Osteocyte (in vitro differentiated cells): Measurements from ENCODE around the gene OR52H1. TPM values are rescaled to one million over a fixed set of nuclear protein-coding genes. Genes with fewer than 3 reads are reported as not detected.

ENCODE experiments used
- DNase-seq: peaks from one replicate; pipeline ENCODE4 v3.0.0; 2021; ENCODE audit warnings: mixed read lengths; ENCODE audit not compliant: unreplicated experiment; ENCODE audit errors: extremely low spot score
- H3K27ac Mint-ChIP-seq: one replicate; pipeline ENCODE4 v1.8.0; 2021; ENCODE audit warnings: mild to moderate bottlenecking, mixed read lengths; ENCODE audit not compliant: unreplicated experiment
- H3K27me3 Mint-ChIP-seq: one replicate; pipeline ENCODE4 v1.8.0; 2021; ENCODE audit warnings: mixed read lengths; ENCODE audit not compliant: unreplicated experiment
- H3K36me3 Mint-ChIP-seq: one replicate; pipeline ENCODE4 v1.8.0; 2021; ENCODE audit warnings: mixed read lengths; ENCODE audit not compliant: unreplicated experiment
- H3K4me1 Mint-ChIP-seq: one replicate; pipeline ENCODE4 v1.8.0; 2021; ENCODE audit warnings: mixed read lengths; ENCODE audit not compliant: unreplicated experiment
- H3K4me3 Mint-ChIP-seq: one replicate; pipeline ENCODE4 v1.8.0; 2021; ENCODE audit warnings: mild to moderate bottlenecking, moderate library complexity, mixed read lengths; ENCODE audit not compliant: unreplicated experiment
- H3K9me3 Mint-ChIP-seq: one replicate; pipeline ENCODE4 v1.8.0; 2021; ENCODE audit warnings: mixed read lengths; ENCODE audit not compliant: unreplicated experiment
- CTCF ChIP-seq: fragments of 200-600 bp; sonication (generic); IDR thresholded peaks from 2 replicates; pipeline ENCODE4 v1.5.0; 2021; ENCODE audit warnings: antibody characterized with exemption, mild to moderate bottlenecking, moderate library complexity
- total RNA-seq: library from RNA; stranded (reverse); gene quantifications from 2 replicates; pipeline ENCODE4 v1.2.1, GENCODE V29; 2021

The OR52H1 gene
- total RNA-seq, 1 donor from 2014 or later, result not detected

GRCh38 chr11:5536482-5536881 is 11.9 kb downstream of the OR52H1 start:
- Mint-ChIP-seq H3K36me3 (no peaks in the 10 kb centered on the region), H3K4me3 (no peak overlapping the region), H3K4me1 (no peaks in the 10 kb centered on the region), H3K9me3 (peaks cover 4% of the 10 kb centered on the region), H3K27me3 (peaks cover 24% of the 10 kb centered on the region), H3K27ac (no peak overlapping the region)
- no peak for DNase-seq
- no peak for TF ChIP-seq CTCF

GRCh38 chr11:5534046-5534445 is 14.3 kb downstream of the OR52H1 start:
- no peaks in the 10 kb centered on the region for H3K4me1 Mint-ChIP-seq
- no peaks in the 10 kb centered on the region for H3K36me3 Mint-ChIP-seq
- DNase-seq, result no peak
- peaks cover 31% of the 10 kb centered on the region for H3K27me3 Mint-ChIP-seq
- no peak overlapping the region for H3K27ac Mint-ChIP-seq
- TF ChIP-seq CTCF, result no peak
- H3K4me3 Mint-ChIP-seq, result no peak overlapping the region
- H3K9me3 Mint-ChIP-seq, result peaks cover 4% of the 10 kb centered on the region

- Mint-ChIP-seq H3K36me3 (no peaks in the 10 kb centered on the region), H3K27me3 (peaks cover 24% of the 10 kb centered on the region), H3K9me3 (no peaks in the 10 kb centered on the region), H3K27ac (no peak overlapping the region), H3K4me1 (no peaks in the 10 kb centered on the region), H3K4me3 (no peak overlapping the region)
- DNase-seq, result no peak
- TF ChIP-seq CTCF, result no peak
These were observed 17.1 kb downstream of the OR52H1 start for GRCh38 chr11:5531053-5531831.

GRCh38 chr11:5528495-5528894 is 19.8 kb downstream of the OR52H1 start:
- no peaks in the 10 kb centered on the region for H3K9me3 Mint-ChIP-seq
- H3K36me3 Mint-ChIP-seq, result no peaks in the 10 kb centered on the region
- no peak overlapping the region for H3K27ac Mint-ChIP-seq
- H3K4me3 Mint-ChIP-seq, result no peak overlapping the region
- TF ChIP-seq CTCF, result no peak
- DNase-seq, result no peak
- H3K4me1 Mint-ChIP-seq, result no peaks in the 10 kb centered on the region
- H3K27me3 Mint-ChIP-seq, result peaks cover 16% of the 10 kb centered on the region

- Mint-ChIP-seq H3K4me1 (no peaks in the 10 kb centered on the region), H3K9me3 (no peaks in the 10 kb centered on the region), H3K4me3 (no peak overlapping the region), H3K27ac (no peak overlapping the region), H3K27me3 (peaks cover 16% of the 10 kb centered on the region), H3K36me3 (no peaks in the 10 kb centered on the region)
- no peak for DNase-seq
- TF ChIP-seq CTCF, result no peak
These were observed 20.6 kb downstream of the OR52H1 start for GRCh38 chr11:5527716-5528115.
